IPS-18a (cell line): Measurements from ENCODE around the gene DHX9.

Source experiments
- H3K27ac ChIP-seq: one replicate; pipeline ENCODE4 v1.5.1; 2013; ENCODE audit warnings: low read length
- H3K27me3 ChIP-seq: one replicate; pipeline ENCODE4 v1.6.1; 2013; ENCODE audit warnings: mild to moderate bottlenecking, low read length; ENCODE audit not compliant: control insufficient read depth, insufficient read depth
- H3K36me3 ChIP-seq: one replicate; pipeline ENCODE4 v1.6.1; 2013; ENCODE audit warnings: low read depth, low read length; ENCODE audit not compliant: control insufficient read depth
- H3K4me1 ChIP-seq: one replicate; pipeline ENCODE4 v1.6.1; 2013; ENCODE audit warnings: low read depth, low read length; ENCODE audit not compliant: control insufficient read depth
- H3K4me3 ChIP-seq: one replicate; pipeline ENCODE4 v1.5.1; 2013; ENCODE audit warnings: low read length
- H3K9ac ChIP-seq: one replicate; pipeline ENCODE4 v1.6.1; 2013; ENCODE audit warnings: mild to moderate bottlenecking, low read length, moderate library complexity
- H3K9me3 ChIP-seq: one replicate; pipeline ENCODE4 v1.6.1; 2013; ENCODE audit warnings: low read depth, low read length; ENCODE audit not compliant: control insufficient read depth

Gene DHX9

DNA sequence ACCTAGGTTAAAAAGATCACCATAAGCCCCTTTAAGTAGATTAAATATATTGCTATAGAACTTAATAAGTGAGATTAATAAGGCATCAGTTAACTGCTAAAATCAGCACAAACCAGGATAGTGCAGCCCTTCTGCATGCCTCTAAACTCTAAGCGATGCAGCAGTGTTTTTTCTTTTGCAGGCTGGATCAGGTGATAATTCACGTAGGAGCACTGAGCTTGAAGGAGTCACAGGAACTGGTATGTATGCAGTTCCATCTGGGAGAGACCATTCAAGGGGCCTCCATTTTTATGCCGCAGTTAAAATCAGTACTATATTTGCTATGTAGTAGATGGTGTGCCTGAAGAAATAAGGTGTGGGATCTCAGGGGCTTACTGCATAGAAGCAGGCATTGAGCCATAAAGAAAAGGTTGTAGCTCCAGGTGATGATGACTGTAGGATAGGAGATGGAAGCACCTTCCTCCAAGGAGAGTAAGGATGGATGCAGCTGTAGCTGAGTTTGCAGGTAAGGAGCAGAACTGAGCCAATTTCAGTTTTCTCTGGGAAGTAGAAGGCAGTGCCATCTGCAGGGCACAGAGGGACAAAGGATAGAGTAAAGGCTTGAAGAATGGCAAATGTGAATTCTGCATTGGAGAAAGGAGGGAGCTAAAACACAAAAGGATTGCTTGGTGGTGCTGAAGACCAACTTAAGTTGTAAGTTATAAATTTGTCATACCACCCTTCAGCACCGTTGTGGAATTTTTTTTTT is 27.0 kb upstream of the DHX9 start:
- Histone ChIP-seq H3K4me1 (no peaks in the 10 kb centered on the region), H3K9ac (no peak overlapping the region), H3K9me3 (no peaks in the 10 kb centered on the region), H3K27ac (no peak overlapping the region), H3K36me3 (no peaks in the 10 kb centered on the region), H3K4me3 (no peak overlapping the region), H3K27me3 (no peaks in the 10 kb centered on the region)

DNA sequence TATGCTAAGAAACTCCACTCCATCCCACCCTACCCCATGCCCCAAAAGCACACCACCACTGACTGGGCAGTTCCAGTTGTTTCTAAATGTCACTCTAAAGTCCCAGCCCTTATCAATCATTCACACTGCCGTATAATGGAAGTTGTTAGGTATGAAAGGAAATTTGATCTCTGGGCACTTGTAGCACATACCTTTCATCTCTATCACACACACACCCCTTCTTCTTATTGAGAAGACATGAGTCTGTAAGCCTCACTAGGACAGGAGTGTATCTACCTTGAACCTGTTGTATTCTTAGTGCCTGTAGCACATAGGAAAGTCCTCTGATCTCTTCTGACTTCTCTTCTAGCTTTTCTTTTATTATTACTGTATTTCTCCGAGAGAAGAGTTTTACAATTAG is 22.3 kb upstream of the DHX9 start:
- Histone ChIP-seq H3K27ac (no peak overlapping the region), H3K9ac (no peak overlapping the region), H3K4me3 (no peak overlapping the region)

DNA sequence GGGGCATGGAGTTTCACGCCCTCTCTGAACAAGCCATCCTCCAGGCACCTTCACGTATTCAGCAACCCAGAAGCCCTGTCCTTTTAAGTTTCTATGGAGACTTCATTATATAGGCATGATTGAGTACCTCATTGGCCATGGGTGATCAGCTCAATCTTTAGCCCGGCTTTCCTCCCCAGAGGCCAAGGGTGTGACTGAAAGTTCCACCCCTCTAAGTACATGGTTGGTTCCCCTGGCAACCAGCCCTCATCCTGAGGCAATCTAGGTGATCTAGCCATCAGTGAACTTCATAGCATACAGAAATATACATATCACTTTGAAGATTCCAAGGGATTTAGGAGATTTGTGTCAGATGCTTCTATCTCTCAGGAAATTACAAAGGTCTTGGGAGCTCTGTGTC is 21.3 kb upstream of the DHX9 start:
- no peak overlapping the region for H3K4me3 ChIP-seq

More for the DNA sequence above, 22.3 kb upstream of the DHX9 start:
- Histone ChIP-seq H3K36me3 (no peaks in the 10 kb centered on the region), H3K4me1 (no peaks in the 10 kb centered on the region), H3K27me3 (no peaks in the 10 kb centered on the region), H3K9me3 (no peaks in the 10 kb centered on the region)

DNA sequence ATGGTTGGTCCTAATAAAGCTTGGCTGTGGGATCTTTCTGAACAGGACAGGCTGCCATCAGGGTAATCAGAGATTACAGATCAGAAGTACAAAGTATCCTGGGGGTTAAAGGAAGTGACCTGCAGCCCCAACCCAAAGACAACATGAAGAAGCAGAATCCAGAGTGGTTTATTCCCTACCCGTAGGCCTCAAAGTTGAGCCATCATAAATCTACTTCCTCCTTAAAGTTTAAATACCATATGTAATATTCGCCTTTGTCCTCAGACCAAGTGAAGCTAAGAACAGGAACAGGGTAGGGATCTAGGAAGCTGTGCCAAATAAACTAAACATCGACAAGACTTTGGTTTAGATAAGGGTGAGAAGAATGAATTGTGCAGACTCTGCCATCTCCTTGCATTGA is 15.9 kb upstream of the DHX9 start:
- H3K4me3 ChIP-seq: no peak overlapping the region
- H3K36me3 ChIP-seq: no peaks in the 10 kb centered on the region
- H3K9ac ChIP-seq: no peak overlapping the region
- no peaks in the 10 kb centered on the region for H3K9me3 ChIP-seq
- H3K4me1 ChIP-seq: no peaks in the 10 kb centered on the region
- H3K27ac ChIP-seq: no peak overlapping the region
- no peaks in the 10 kb centered on the region for H3K27me3 ChIP-seq

More for the DNA sequence above, 21.3 kb upstream of the DHX9 start:
- H3K27ac ChIP-seq: no peak overlapping the region
- H3K4me1 ChIP-seq: no peaks in the 10 kb centered on the region
- no peaks in the 10 kb centered on the region for H3K27me3 ChIP-seq
- no peaks in the 10 kb centered on the region for H3K36me3 ChIP-seq
- H3K9me3 ChIP-seq: no peaks in the 10 kb centered on the region
- no peak overlapping the region for H3K9ac ChIP-seq

DNA sequence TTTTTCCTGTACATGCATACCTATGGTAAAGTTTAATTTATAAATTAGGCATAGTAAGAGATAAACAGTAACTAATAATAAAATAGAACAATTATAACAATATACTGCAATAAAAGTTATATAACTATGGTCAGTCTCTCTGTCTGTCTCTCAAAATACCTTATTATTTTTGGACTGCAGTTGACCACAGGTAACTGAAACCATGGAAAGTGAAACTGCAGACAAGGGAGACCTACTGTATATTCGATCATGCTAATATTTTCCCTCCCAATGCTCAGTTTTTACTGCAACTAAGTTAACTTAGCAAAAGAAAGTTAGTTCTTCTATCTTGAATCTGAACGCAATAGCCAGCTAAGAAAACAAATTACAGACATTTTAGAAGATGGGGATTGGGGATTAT is 12.3 kb upstream of the DHX9 start:
- no peaks in the 10 kb centered on the region for H3K9me3 ChIP-seq
- H3K4me1 ChIP-seq: no peaks in the 10 kb centered on the region
- H3K9ac ChIP-seq: no peak overlapping the region
- no peaks in the 10 kb centered on the region for H3K36me3 ChIP-seq
- no peak overlapping the region for H3K4me3 ChIP-seq
- H3K27ac ChIP-seq: no peak overlapping the region
- no peaks in the 10 kb centered on the region for H3K27me3 ChIP-seq

DNA sequence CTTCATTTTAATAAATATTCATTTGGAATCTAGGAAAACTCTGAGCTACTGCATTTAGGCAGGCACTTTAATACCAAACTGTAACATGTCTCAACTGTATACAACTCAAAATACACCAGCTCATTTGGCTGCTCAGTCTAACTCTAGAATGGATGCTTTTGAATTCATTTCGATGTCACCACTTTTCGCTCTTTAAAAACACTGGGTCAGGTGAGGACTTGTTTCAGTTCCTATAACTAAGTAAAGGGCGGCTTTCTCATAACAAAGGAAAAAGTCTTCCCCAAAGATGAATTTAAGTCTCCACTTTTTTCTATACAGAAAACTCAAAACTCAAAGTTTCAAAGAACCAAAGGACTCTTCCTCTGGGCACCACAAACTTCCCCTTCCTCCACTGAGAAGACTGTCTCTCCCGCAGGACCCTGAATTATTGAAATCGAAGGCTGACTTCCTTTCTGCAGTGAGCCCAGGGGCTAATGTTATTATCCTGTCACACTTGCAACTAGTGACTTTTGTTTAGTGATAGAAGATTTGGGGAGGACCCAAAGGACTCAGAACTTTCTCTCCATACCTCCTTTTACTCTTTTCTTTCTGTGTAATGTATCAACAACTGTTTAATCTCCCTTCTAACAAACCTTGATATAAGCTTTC is 9.7 kb upstream of the DHX9 start:
- no peaks in the 10 kb centered on the region for H3K27me3 ChIP-seq
- H3K9ac ChIP-seq: no peak overlapping the region
- H3K4me3 ChIP-seq: no peak overlapping the region
- H3K9me3 ChIP-seq: no peaks in the 10 kb centered on the region
- H3K36me3 ChIP-seq: no peaks in the 10 kb centered on the region
- H3K27ac ChIP-seq: no peak overlapping the region
- no peaks in the 10 kb centered on the region for H3K4me1 ChIP-seq

DNA sequence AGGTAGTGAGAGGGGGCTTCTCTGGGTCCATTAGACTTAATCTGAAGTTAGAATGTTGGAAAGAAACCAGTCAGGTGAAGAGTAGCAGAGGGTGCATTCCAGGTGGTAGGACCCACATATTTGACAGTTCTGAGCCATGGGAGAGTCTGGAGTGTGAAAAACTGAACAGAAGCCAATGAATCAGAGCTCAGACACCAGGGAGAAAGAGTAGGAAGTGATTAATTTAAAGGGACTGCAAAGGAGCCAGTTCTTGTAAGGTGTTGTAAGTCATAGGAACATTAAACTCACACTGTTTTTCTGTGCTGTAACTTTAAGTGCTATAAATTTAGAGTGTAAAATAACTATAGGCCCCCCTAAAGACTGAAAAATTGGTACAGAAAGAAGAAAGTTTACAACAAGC is 5.9 kb upstream of the DHX9 start:
- no peak overlapping the region for H3K9ac ChIP-seq
- no peaks in the 10 kb centered on the region for H3K36me3 ChIP-seq
- no peaks in the 10 kb centered on the region for H3K9me3 ChIP-seq
- H3K4me3 ChIP-seq: no peak overlapping the region
- no peaks in the 10 kb centered on the region for H3K4me1 ChIP-seq
- no peaks in the 10 kb centered on the region for H3K27me3 ChIP-seq
- no peak overlapping the region for H3K27ac ChIP-seq

DNA sequence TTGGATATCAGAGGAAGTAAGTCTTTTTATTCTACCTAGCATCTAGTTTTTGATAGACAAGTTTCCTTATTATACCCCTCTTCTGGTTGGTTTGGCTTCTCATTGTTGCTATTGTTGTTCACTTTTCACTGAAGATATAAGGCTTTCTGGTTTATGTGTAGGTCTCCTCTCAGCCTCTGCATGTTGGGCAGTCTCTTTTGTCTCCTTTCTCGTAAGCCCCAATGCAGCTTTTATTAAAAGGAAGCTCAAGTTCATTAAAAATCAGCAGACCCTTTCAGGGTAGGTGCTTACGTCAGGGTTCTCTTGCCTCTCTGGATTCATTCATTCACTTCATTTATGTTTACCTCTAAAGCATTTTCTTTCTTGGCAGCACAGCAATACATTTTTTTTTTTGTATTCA is 4.8 kb upstream of the DHX9 start:
- peaks cover 3% of the 10 kb centered on the region for H3K4me1 ChIP-seq
- no peaks in the 10 kb centered on the region for H3K27me3 ChIP-seq
- no peaks in the 10 kb centered on the region for H3K36me3 ChIP-seq
- no peaks in the 10 kb centered on the region for H3K9me3 ChIP-seq
- H3K27ac ChIP-seq: no peak overlapping the region
- no peak overlapping the region for H3K9ac ChIP-seq
- H3K4me3 ChIP-seq: no peak overlapping the region

DNA sequence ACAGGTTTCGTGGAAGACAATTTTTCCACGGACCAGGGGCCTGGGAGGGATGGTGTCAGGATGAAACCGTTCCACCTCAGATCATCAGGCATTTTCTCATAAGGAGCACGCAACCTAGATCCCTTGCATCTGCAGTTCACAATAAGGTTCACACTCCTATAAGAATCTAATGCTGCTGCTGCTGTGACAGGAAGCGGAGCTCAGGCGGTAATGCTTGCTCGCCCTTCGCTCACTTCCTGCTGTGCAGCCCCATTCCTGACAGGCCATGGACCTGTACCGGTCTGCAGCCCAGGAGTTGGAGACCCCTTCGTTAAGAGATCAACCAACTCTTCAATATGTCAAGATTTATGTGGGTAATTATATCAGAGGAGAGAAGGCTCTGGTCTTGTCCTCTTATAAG is 3.3 kb upstream of the DHX9 start:
- H3K4me1 ChIP-seq: peaks cover 3% of the 10 kb centered on the region
- H3K27ac ChIP-seq: no peak overlapping the region
- H3K36me3 ChIP-seq: no peaks in the 10 kb centered on the region
- H3K27me3 ChIP-seq: no peaks in the 10 kb centered on the region
- no peaks in the 10 kb centered on the region for H3K9me3 ChIP-seq
- no peak overlapping the region for H3K4me3 ChIP-seq
- H3K9ac ChIP-seq: no peak overlapping the region

DNA sequence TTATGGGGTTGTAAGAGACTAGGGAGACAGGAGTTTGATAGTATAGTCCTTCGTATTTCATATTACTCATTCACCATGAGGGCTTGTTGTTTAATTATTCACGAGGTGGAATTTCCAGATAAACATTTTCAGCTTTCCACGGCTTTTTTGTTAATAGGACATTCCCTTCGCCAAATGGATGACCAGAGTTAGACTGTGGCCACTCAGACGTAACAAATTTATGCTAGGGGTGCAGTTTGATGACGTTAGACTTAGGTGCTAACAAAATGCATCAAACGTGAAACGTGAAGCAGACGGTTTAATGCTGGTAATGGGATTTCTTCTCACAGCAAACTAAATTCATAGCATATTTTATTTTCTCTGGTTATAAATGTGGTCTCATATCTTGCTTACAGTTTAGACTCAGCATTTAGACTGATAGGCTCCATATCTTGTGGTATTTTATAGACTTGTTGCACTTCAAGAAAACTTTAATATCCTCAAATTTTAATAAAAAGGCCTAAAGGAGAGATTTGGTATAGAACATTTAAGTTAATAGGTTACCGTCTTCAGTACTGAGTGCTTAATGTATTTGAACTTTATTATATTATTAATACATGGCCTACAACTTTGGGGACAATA is 2.3 kb downstream of the DHX9 start:
- Histone ChIP-seq H3K4me1 (peaks cover 23% of the 10 kb centered on the region), H3K36me3 (peaks cover 41% of the 10 kb centered on the region), H3K4me3 (peak overlapping the region; percentile 100), H3K27ac (no peak overlapping the region), H3K9me3 (no peaks in the 10 kb centered on the region), H3K27me3 (no peaks in the 10 kb centered on the region), H3K9ac (peak overlapping the region; percentile 6)

DNA sequence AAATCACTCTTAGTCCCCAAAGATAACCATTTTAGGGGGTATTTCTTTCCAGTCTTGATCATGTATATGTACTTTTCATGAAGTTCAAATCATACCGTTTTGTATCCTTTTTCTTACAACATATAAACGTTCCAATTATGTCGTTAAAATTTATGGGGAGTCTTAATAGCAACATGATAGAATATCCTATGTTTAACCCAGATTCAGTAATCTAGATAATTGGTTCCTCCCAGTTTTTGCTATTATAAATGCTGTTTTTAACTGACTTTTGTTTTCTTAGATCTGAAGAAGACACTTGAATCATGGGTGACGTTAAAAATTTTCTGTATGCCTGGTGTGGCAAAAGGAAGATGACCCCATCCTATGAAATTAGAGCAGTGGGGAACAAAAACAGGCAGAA is 3.1 kb downstream of the DHX9 start:
- peak overlapping the region; percentile 6 for H3K9ac ChIP-seq
- peak overlapping the region; percentile 100 for H3K4me3 ChIP-seq
- no peaks in the 10 kb centered on the region for H3K9me3 ChIP-seq
- H3K36me3 ChIP-seq: peaks cover 49% of the 10 kb centered on the region
- H3K27me3 ChIP-seq: no peaks in the 10 kb centered on the region
- H3K4me1 ChIP-seq: peaks cover 23% of the 10 kb centered on the region
- no peak overlapping the region for H3K27ac ChIP-seq

DNA sequence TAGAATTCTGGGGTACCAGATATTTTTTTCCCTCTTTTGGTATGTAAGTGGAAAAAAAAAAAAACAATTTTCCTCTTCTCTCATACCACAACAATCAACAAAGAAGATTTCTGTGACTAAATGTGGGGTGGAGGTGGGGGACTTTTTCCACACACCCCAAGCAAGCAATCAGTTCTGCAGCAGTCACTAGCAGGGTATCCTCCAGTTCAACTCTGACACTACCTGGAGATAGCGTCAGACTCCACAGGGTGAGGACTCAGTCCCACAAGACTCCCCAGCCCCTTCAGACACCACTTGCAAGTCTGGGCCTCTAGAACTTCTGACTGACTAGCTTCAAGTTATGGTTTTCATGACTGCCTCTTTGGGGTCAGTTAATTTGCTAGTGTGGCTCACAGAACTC is 6.2 kb downstream of the DHX9 start:
- peaks cover 20% of the 10 kb centered on the region for H3K4me1 ChIP-seq
- no peaks in the 10 kb centered on the region for H3K27me3 ChIP-seq
- no peak overlapping the region for H3K4me3 ChIP-seq
- peaks cover 80% of the 10 kb centered on the region for H3K36me3 ChIP-seq
- H3K9me3 ChIP-seq: no peaks in the 10 kb centered on the region
- H3K27ac ChIP-seq: no peak overlapping the region
- H3K9ac ChIP-seq: no peak overlapping the region
